Measurements from ENCODE around the gene CHD9. TPM values are rescaled to one million over a fixed set of nuclear protein-coding genes. Genes with fewer than 3 reads are reported as not detected.
"Not testable (repeated sequence)": the region's sequence is repeated elsewhere in the genome, so short reads cannot be mapped to it uniquely, and the experiment has no call there.

CHD9 gene
- polyA plus RNA-seq, 4 donors: 48.6 to 61.7 (median 57.3) TPM

DNA sequence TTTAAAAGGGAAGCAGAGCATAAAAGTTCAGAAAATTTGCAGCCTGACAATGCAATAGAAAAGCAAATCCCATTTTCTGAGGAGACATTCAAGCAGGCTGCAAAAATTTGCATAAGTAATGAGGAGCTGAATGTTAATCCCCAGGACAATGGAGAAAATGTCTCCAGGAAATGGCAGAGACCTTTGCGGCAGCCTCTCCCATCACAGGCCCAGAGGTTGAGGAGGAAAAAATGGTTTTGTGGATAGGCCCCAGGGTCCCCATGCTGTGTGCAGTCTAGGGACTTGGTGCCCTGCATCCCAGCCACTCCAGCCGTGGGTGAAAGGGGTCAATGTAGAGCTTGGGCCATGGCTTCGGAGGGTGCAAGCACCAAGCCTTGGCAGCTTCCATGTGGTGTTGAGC lies 19.5 kb downstream of the CHD9 start:
- DNase-seq (ENCODE audit: low read depth in 4 of 4, low spot score in 3 of 4): not testable (repeated sequence)

DNA sequence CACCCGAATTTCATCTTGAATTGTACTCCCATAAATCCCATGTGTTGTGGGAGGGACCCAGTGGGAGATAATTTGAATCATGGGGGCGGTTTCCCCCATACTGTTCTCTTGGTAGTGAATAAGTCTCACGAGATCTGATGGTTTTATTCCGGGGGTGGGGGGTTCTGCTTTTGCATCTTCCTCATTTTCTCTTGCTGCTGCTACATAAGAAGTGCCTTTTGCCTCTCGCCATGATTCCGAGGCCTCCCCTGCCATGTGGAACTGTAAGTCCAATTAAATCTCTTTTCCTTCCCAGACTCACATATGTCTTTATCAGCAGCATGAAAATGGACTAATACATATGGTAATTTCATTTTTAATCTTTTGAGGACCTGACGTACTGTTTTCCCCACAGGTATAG lies 20.7 kb downstream of the CHD9 start:
- not testable (repeated sequence) for DNase-seq (ENCODE audit: low read depth in 4 of 4, low spot score in 3 of 4)

DNA sequence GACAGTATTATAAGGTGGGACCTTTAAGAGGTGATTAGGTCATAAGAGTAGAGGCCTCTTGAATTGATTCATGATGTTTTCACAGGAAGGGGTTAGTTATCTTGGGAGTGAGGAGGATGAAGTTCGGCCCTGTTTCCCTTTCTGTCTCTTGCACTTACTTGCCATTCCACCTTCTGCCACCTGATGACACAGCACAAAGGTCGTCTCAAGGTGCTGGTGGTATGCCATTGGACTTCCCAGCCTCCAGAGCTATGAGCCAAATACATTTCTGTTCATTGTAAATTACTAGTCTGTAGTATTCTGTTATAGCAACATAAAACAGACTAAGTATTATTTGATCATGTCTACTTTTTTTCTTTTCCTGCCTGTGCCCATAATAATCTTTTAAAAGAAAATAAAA lies 23.5 kb downstream of the CHD9 start:
- no peak for DNase-seq (ENCODE audit: low read depth in 4 of 4, low spot score in 3 of 4)

DNA sequence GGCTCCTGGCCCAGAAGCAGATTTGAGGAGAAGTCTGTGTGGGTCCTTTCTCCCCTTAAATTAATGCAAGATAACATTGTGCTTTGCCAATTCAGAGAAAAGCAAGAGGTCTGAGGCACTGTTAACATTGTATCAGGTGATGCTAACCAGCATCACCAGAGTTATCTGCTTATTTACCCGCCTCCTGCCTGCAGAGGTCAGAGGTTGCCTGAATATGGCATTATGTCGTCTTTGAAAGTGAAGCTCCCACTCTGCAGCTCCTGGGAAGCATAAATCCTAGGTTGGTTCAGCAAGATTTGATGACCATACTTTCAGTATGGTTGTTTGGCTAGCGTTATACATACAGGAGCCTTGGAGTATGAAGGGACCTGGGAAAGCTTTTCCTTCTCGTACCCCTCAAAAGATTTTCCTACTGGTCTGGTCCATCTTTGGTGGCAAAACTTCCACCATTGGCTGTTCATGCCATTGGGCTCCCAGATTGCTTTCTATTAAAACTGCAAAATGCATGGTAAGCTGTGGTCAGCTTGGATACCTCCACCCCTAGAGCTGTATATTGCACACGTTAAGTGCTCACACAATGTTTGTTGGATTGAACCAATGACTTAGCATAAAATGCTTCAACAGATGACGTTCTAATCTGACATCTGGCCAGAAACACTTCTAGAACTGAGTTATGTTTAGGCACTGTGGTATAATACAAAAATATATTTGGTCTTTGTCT lies 24.1 kb downstream of the CHD9 start:
- no peak for DNase-seq (ENCODE audit: low read depth in 4 of 4, low spot score in 3 of 4)

DNA sequence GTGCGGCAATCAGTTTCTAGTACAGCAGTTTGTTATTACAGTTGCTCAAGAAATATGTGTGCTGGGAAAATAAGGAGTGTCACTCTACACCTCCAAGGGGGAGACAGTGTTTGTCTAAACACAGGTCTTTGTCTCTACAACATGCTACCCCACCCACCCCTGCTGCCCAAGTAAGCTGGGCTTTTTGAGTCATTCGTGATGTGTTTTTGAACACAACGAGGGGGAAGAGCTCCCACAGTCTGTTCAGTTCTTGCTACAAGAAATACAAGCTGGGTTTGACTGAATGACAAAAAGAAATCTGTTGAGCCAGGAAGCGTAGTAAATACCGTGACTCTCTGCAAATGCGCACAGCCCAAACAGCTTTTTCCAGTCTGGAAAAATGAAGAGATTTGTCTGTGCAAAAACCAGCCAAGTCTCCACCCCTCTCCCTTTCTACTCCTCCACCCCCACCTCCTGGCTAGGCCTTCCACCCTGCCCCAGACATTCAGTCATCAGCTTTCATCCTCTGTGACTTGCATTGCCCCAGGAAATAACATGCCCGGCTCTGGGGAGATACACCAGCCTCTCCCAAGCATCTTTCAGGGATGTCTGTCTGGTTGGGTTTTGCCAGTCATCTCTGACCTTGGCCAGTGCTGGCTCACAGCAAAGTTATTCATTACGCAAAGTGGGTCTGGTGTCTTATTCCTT lies 25.7 kb downstream of the CHD9 start:
- no peak for DNase-seq (ENCODE audit: low read depth in 4 of 4, low spot score in 3 of 4)

DNA sequence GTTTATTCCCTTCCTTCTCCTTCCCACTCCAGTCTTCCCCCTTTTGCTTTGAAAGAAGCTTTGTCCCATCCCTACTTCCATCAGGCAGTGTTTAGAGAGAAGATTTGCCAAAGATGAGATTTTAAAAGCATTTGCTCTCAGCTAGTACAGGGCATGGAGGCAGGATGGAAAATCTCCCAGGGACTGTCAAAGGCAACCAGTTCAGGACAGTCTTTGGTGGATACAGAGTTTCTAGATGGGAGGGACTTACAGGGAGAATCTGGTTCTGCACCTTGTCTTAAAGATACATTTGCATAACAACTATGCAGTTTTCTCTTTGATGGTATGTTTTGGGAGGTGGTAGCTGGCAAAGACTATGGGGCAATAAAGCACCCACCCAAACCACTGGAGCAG lies 26.2 kb downstream of the CHD9 start:
- DNase-seq (ENCODE audit: low read depth in 4 of 4, low spot score in 3 of 4): no peak

DNA sequence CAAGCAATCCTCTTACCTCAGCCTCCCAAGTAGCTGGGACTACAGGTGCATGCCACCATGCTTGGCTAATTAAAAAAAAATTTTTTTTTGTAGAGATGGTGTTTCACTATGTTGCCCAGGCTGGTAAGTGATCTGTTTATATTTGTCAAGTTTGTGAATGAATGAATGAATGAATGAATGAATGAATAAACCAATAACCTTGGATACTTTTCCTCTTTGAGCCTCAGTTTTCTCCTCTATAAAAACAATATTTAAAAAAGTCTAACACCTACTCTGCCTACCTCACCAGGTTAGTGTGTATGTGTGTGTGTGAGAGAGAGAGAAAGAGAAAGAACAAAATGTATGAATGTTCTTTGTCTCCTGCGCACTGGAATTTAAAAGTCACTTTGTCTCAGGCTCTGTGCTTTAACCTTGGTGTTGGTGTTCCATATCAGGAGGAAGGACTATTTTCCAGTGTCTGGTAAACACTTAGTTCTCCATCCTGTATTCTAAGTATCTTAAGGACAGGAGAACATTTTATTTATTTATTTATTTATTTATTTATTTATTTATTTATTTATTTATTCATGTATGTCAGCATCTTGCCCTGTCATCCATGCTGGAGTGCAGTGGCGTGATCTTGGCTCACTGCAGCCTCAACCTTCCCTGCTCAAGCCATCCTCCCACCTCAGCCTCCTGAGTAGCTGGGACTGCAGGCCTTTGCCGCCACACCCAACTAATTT lies 27.1 kb downstream of the CHD9 start:
- no peak for DNase-seq (ENCODE audit: low read depth in 4 of 4, low spot score in 3 of 4)

DNA sequence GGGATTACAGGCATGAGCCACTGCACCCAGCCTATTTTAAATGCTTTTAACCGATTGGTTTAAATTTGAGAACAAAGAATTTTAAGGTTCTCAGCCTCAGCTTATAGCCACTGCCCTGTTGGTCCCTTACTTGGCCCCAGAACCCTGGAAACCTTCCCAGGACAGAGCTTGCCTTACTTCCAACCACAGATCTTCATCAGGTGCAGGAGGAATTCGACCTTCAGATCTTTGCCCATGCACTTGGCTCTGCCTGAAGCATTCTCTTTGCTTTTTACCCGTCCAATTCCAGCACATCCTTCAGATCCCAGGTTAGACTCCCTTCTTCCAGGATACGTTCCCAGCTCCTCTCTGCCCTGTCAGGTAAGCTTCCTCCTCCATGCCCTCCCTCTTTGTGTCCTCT lies 27.7 kb downstream of the CHD9 start:
- no peak for DNase-seq (ENCODE audit: low read depth in 4 of 4, low spot score in 3 of 4)

DNA sequence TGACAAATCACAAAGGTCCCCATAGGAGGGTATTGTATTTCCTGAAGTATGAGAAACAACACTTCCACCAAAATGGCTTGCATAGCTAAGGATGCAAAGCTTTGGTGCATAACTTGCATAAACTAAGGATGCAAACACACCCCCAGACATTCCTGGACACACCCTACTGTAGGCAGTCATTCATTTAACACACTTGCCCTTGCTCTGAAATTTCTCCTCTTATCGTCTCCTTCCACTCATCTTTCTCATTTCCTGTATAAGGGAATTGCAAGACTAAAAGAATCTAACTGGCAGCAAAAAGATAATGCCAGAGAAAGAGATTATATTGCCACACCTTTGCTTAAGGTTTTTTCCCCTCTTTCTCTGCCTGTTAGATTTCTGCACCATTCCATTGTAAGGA lies 28.3 kb downstream of the CHD9 start:
- no peak for DNase-seq (ENCODE audit: low read depth in 4 of 4, low spot score in 3 of 4)

DNA sequence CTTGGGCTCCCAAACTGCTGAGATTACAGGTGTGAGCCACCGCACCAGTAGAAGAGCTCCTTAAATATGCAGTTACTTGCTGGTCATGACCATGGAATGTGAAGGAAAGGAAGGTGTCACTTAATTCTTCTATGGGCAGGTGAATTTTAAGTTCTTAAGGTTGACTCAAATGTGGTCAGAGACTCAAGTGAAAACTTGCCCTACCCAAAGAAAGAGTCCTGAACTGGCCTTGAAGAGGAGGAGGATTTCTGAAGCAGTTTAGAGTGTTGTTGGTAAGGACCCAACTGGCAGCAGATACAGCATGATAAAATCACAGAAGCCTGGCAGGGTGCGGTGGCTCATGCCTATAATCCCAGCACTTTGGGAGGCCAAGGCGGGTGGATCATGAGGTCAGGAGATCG lies 29.4 kb downstream of the CHD9 start:
- no peak for DNase-seq (ENCODE audit: low read depth in 4 of 4, low spot score in 3 of 4)

DNA sequence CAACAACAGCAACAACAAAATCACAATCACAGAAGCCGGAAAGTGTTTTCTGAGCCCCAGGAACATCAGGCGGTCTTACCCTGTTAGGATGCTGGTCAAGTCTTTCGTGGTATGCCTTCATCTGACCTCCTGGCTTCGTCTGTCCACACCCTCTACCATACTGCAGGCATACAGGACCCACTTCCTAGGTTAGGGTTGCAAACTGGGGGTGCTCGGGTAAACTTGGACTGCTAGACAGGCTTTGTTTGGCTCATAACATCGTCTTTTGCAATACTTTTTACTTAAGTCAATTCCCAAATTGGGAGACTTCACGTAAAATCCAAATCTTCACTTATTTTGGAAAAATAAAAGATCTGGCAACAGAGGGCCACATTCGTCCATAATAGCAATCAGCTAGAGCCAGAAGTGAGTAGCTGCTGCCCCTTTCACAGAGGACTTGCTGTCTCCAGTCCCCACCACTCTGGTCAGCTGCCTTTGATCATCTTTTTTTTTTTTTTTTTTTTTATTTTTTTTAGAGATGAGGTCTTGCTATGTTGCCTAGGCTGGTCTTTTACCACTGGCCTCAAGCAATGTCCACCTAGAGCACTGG lies 30.0 kb downstream of the CHD9 start:
- no peak for DNase-seq (ENCODE audit: low read depth in 4 of 4, low spot score in 3 of 4)

DNA sequence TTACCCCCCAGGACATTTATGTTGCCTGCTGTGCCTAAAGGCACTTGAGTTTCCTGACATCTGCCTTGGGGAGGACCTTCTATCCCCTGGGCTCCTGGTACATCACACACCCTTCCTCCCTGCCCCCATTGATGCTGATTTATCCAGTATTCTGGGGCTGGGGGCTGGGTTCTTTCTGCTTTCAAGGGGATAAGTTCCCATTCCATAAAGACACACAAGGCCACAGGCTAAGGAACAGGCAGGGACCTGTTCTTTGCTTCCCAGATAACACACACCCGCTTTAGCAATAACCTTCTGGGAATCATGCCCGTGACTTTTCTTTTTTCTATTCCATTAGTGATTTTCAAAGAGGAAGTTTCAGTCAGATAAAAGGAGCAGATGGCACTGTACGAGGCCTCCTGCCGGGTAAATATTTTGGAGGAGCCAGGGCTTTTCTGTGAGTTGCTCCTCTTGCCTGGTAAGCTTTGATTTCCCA lies 30.6 kb downstream of the CHD9 start:
- DNase-seq (ENCODE audit: low read depth in 4 of 4, low spot score in 3 of 4): no peak

DNA sequence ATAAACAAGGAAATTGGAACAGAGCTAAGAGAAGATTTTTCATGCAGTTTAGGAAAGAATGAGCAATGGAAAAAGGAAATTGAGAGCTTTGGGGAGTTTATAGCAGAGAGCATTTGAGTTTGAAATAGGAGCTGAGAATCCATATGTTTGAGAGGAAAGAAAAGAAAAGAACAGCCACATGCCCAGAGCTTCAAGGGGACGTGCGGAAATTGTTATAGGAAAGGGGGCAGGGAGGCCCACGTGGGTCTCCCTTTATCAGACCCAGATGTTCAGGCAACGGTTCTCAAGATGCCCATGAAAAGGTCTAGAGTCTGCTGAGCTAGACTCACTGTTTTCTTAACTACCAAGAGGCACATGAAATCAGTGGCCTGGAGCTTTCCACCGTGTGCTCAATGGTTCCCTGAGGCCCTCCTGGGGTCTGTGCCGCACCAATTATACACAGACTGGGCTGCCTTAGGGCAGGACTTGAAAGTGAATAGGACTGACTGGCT lies 31.2 kb downstream of the CHD9 start:
- no peak for DNase-seq (ENCODE audit: low read depth in 4 of 4, low spot score in 3 of 4)

DNA sequence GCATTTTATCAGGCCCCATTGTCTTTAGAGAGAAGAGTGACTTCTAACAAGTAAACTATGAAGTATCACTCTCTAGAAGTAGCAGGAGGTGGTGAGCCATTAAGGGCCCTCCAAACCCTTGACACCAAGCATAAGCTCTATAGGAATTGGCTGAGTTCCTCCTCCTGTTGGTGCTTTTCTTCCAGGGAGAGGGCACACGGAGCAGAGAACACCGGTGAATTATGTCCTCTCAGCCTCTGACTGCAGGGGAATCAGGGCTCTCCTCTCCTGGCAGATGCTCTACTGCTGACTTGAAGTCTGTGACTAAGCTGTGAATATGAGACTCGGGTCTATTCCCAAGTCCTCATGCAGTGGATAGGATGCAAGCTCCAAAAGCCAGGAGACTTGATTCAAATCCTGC lies 32.3 kb downstream of the CHD9 start:
- DNase-seq (ENCODE audit: low read depth in 4 of 4, low spot score in 3 of 4): no peak

DNA sequence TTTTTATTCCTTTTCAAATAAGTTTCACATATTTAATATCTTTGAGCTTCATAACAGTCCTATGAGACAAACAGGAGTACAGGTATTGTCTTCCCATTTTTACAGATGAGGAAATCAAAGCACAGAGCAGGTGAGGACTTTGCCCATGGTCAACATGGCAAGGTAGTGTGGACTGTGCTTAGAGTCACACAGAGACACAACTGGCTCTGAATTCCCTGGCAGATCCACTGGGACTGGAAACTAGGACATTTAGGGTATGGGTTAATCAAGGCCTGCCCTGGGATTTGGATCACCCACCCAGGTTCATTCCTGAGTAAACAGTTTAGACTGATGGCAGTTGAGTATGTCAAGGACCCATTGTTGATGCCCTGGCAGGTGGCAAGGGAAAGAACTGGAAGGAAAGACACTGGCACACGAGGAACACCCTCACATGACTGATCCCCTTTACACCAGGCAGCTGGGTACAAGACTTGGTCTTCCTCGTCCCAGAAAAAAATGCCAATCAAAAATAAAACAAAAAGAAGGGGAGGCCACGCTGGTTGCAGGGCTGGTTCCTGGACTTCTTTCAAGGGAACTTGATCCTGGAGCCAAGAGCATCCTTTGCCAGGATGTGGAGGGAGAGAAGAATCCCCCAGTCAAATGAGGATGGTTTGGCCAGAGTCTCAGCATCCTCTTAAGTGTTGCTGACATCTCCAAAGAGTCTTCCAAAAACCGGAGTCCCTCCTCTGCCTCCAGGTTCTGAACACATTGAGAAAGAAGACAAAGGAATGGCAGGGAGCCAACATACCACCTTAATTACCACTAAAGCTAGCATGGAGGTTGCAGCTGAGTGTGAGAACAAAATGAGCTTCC lies 34.9 kb downstream of the CHD9 start:
- DNase-seq (ENCODE audit: low read depth in 4 of 4, low spot score in 3 of 4): no peak

DNA sequence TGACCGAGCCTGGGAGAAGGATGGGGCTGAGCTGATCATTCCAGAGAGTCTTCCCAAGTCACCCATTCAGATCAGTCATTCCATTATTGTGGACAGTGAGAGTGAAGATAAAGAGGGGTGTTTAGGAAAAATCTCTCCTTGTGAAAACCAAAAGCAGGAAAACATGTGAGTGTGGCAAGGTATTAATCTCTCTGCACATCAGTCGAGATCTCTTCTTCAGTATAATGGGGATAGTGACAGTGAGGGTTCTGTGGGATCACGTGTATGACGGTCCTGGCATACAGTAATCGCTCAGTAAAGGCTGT lies 35.4 kb downstream of the CHD9 start:
- DNase-seq (ENCODE audit: low read depth in 4 of 4, low spot score in 3 of 4): no peak

DNA sequence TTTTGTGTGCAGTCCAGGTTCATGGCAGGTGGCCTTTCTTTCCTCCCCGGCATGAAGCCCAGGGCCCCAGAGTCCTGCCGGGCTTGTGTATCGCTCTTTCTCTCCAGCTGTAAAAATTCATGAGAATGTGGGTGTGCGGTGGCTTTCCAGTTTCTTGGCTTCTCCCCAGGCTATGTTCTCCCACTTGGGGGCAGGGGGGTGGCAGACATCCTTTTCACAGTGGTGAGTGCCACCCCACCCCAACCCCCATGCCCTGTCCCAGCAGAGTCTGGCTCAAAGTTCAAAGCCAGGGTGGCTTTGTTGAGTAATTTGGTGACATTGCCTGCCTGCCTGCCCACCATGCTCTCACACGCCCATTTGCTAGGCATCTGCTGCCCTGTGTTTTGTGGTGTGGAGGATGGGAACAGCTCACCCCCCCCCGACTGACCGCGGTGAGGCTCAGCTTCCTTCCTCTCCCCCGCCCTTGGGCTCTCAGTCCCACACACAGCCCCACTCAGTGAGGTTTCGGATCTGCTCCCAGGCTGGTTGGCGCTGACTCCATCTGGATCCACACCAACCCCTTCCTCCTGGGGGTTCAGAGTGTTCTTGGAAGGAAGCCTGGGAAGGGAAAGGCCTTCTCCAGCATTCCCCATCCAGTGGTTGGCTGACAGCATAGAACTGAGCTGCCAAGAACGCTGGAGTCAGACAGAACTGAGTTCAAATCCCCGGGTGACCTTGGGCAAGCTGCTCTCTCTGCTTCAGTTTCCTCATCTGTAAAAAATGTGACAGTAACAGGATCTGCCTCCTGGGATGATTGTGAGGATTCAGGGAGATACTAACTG lies 36.0 kb downstream of the CHD9 start:
- peak in 1 of 4 donors; percentile 63 for DNase-seq (ENCODE audit: low read depth in 4 of 4, low spot score in 3 of 4)

DNA sequence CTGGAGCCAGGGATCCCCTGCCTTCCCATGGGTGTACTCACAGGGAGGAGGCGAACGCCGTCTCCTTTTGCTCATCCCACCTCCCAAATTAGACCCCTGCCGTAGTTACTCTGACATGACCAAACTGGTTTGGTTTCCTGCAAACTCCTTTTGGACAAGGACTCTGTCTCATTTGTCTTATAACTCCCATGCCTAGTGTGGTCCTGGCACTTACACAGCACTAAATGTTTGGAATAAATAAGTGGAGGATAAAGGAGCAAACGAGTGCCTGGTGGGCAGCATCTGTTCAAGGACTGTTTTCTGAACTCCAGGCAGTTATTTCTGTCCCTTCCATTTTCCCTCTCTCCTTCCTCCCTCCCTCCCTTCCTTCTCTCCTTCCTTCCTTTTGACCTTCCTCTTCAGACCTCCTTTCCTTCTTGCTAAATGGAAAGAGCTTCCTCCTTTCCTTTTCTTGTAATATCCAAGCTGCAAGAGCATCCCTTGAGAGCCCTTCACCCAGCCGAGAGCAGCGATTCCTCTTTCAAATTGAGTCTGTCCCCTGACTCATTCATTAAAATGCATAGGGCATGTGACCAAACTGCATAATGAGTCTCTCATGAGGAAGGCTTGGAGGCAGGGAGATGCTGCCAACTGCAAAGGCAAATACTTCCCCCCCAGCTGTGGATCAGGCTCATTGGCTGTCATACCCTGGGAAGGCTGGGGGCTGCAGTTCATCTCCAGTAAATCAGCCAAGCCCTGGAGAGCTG lies 36.8 kb downstream of the CHD9 start:
- no peak for DNase-seq (ENCODE audit: low read depth in 4 of 4, low spot score in 3 of 4)

DNA sequence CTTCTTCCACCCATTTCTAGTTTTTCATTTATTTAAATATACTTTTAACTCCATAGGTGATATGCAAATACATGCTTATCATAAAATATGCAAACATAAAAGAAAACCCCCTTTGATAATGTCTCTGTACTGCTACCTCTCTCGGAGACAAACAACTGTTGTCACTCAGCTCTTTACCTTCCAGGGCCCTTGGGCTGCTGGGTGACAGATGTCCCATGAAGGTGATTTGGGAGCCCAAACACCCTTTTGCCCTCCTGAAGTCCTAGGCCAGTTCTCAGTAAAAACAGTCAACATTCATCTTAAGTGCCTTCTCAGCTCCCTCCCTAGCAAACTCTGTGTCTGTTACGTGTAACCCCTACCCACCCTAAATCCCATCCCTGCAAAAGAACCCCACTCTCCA lies 37.5 kb downstream of the CHD9 start:
- no peak for DNase-seq (ENCODE audit: low read depth in 4 of 4, low spot score in 3 of 4)
